ENCODE results near the gene INSIG2.

Gene INSIG2

GRCh38 chr2:118133916-118134315 lies 45.6 kb downstream of the INSIG2 start:
- TF ChIP-seq, protein P1, sequence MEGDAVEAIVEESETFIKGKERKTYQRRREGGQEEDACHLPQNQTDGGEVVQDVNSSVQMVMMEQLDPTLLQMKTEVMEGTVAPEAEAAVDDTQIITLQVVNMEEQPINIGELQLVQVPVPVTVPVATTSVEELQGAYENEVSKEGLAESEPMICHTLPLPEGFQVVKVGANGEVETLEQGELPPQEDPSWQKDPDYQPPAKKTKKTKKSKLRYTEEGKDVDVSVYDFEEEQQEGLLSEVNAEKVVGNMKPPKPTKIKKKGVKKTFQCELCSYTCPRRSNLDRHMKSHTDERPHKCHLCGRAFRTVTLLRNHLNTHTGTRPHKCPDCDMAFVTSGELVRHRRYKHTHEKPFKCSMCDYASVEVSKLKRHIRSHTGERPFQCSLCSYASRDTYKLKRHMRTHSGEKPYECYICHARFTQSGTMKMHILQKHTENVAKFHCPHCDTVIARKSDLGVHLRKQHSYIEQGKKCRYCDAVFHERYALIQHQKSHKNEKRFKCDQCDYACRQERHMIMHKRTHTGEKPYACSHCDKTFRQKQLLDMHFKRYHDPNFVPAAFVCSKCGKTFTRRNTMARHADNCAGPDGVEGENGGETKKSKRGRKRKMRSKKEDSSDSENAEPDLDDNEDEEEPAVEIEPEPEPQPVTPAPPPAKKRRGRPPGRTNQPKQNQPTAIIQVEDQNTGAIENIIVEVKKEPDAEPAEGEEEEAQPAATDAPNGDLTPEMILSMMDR (conservative IDR thresholded peaks at IDR 0.05) = no peak
- no peak overlapping the region for H3K27ac ChIP-seq

GRCh38 chr2:118134650-118135049 lies 46.4 kb downstream of the INSIG2 start:
- H3K27ac ChIP-seq = no peak overlapping the region
- TF ChIP-seq, protein P1 (conservative IDR thresholded peaks at IDR 0.05) = no peak

DNA sequence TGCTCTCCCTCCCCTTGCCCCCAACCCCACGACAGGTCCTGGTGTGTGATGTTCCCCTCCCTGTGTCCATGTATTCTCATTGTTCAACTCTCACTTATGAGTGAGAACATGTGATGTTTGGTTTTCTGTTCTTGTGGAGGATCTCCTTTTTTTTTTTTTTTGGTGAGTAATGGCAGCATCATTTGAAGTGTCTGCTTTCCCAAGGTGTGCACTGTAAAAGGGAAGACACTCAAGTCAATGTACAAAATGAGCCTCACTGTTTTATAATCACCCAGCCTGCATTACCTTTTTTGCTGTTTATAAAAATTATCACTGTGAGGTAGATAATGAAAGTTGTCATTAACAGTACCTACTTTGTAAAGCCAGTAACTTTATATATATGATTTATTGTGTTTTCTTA lies 56.9 kb downstream of the INSIG2 start:
- H3K27ac ChIP-seq = no peak overlapping the region
- TF ChIP-seq, protein P1 (conservative IDR thresholded peaks at IDR 0.05) = no peak

DNA sequence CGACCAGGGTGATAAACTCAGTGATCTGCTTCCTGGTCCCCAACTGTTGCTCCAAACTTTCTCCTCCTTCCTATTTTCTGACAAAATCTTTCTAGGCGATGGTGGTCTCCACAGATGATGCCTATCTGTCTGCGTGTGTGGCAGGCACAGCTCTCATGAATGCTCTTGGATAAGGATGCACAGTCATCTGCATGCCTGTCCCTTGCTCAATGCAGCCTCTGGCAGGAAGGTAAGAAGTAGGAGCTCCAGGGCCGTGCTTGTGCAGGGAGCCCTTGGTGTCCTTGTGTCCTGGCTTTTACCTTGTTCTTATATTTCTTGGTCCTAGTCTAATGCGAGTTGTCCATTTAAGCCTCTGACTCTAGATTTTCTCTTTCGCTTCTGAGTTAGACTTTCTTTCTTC lies 57.5 kb downstream of the INSIG2 start:
- TF ChIP-seq, protein P1 (conservative IDR thresholded peaks at IDR 0.05) = no peak
- H3K27ac ChIP-seq = no peak overlapping the region

DNA sequence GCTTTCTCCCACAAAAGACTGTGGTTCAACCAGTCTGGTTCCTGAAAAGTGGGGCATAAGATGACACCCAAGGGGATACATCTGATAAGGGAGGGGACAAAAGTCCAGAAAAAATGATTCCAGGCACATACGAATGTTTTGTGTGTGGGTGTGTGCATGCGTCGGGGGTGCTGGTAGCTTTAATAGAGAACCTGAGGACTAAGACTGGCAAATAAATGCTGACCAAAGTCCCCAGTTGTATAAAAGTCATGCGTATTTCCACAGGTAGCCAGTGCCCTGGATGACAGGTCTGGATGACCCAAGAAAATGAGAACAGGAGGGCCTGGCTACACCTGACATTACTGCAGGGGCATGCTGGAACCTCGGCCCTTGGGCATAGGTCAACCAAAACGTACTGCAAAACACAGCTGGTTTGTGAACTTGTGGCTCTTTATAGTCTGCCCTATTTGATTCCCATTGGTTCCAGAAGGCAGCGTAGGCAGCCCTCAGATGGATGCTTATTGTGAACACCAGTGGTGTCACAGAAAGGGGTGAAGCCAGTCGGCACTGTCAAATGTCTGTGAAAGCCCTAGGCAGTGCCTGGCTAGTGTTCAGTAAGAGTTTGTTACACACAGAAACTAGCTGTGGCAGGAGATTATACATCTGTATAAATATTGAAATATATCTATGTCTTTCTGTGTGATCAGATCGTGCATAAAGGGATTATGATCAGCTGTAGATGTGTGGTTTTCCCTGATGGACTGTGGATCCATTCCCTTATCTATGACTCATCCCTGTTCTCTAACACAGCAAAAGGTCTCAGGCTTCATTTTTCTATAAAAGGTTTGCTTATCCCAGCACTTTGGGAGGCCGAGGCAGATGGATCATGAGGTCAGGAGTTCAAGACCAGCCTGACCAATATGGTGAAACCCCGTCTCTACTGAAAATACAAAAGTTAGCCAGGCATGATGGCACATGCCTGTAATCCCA lies 58.3 kb downstream of the INSIG2 start:
- TF ChIP-seq, protein P1 (conservative IDR thresholded peaks at IDR 0.05) = no peak
- H3K27ac ChIP-seq = no peak overlapping the region

DNA sequence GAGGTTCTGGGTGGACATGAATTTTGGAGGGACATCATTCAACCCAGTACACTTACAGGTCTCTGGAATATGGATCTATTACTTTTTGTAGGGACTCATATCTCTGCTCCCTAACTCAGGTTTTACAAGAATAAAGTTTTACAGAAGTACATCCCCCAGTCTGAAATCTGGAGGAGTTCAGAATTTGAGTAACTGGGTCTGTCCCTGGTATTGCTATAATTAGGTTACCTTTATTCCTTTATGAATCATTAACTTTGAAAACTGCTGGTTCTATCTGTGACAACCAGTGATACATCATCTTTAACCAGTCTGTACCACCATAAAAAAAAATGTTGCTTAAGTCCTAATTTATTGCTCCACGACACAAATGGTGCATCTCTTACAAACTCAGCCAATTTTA lies 59.9 kb downstream of the INSIG2 start:
- peak overlapping the region; percentile 49 for H3K27ac ChIP-seq
- TF ChIP-seq, protein P1 (conservative IDR thresholded peaks at IDR 0.05) = no peak

DNA sequence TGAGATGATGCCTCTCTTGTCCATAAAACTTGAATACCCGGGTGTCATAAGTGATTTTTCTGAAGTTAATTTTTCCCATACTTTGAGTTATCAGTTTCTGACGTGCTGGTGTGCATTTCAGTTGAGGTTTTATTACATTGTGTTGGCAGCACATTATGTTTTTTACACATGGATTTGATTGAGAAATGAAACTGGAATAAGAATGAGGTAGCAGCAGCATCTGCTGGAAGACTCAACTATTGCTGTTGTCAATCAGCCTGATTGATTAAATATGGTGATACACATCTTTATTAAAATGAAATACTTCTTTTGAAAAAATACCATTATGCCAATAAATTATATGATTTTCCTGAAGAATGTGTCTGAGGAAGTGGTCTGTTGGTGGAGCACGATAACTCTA lies 60.5 kb downstream of the INSIG2 start:
- TF ChIP-seq, protein P1 (conservative IDR thresholded peaks at IDR 0.05) = peak; percentile 89
- H3K27ac ChIP-seq = peak overlapping the region; percentile 49

Measured in VCaP (cell line).